ENCODE results near the gene MRTFA. TPM values are rescaled to one million over a fixed set of nuclear protein-coding genes. Genes with fewer than 3 reads are reported as not detected.

Gene MRTFA
- total RNA-seq, 2 donors from 2014 or later: 71.0 to 104 TPM

DNA sequence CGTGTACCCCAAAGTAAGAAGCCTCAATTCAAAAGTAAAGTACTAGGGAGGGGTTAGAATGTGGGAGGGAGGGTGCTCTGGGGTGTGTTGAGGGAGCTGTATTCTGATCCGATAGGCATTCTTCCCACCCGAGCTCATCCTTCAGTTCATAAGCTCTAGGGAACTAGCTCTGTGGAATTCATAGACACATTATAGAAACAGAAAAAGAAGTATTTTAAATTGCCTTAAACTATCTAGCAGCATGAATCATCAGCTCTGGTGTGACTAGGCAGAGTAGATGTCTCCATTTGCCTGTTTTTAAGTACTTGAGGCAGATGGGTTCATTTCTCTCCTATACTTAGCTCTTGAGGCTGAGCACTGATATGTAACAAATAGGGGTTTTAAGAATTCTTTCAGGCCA, 273.5 kb downstream of the MRTFA start:
- Histone ChIP-seq H3K4me3 (no peak overlapping the region), H3K4me1 (replicated peaks) (no peaks in the 10 kb centered on the region), H3K27me3 (replicated peaks; ENCODE audit: insufficient read depth) (no peaks in the 10 kb centered on the region), H3K36me3 (peaks cover 21 to 30% of the 10 kb centered on the region in 2 donors), H3K27ac (no peak overlapping the region), H3K9me3 (no peaks in the 10 kb centered on the region)
- TF ChIP-seq, protein P1, sequence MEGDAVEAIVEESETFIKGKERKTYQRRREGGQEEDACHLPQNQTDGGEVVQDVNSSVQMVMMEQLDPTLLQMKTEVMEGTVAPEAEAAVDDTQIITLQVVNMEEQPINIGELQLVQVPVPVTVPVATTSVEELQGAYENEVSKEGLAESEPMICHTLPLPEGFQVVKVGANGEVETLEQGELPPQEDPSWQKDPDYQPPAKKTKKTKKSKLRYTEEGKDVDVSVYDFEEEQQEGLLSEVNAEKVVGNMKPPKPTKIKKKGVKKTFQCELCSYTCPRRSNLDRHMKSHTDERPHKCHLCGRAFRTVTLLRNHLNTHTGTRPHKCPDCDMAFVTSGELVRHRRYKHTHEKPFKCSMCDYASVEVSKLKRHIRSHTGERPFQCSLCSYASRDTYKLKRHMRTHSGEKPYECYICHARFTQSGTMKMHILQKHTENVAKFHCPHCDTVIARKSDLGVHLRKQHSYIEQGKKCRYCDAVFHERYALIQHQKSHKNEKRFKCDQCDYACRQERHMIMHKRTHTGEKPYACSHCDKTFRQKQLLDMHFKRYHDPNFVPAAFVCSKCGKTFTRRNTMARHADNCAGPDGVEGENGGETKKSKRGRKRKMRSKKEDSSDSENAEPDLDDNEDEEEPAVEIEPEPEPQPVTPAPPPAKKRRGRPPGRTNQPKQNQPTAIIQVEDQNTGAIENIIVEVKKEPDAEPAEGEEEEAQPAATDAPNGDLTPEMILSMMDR (IDR thresholded peaks at IDR 0.05): no peak
- TF ChIP-seq POLR2A (IDR thresholded peaks at IDR 0.05) (no peak), POLR2AphosphoS5 (IDR thresholded peaks at IDR 0.05) (no peak)
- WGBS: 88% methylated on average over 3 of the region's 3 CpGs
- intact Hi-C loops (cut with DNase I): no loop called here
- DNase-seq (ENCODE audit: low spot score): no peak

DNA sequence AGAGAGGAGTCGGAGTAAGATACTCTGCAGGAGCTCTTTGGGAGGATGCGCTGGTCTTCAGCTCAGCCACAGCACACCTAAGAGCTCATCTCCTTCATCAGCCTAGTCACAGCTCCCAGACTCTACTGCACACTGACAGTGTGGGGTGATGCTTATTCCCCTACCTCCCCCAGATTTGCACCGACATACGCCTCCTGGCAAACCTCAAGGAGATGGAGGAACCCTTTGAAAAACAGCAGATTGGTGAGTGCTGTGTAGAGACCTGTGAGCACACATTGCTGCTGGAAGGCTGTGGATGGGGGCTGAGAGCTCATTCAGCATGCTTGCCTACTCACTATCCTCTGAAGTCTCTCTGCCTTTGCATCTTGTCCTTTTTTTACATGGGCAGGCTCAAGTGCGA, 275.4 kb downstream of the MRTFA start:
- DNase-seq (ENCODE audit: low spot score): no peak
- H3K27ac ChIP-seq: no peak overlapping the region
- 97% methylated on average over 5 of the region's 5 CpGs for WGBS
- H3K36me3 ChIP-seq: peaks cover 21 to 30% of the 10 kb centered on the region in 2 donors
- no peaks in the 10 kb centered on the region for H3K9me3 ChIP-seq
- H3K27me3 ChIP-seq (replicated peaks; ENCODE audit: insufficient read depth): no peaks in the 10 kb centered on the region
- no peak overlapping the region for H3K4me3 ChIP-seq
- TF ChIP-seq POLR2A (IDR thresholded peaks at IDR 0.05) (no peak), POLR2AphosphoS5 (IDR thresholded peaks at IDR 0.05) (no peak)
- TF ChIP-seq, protein P1 (IDR thresholded peaks at IDR 0.05): no peak
- no peaks in the 10 kb centered on the region for H3K4me1 ChIP-seq (replicated peaks)
- intact Hi-C loops (cut with DNase I): no loop called here

Other genes with a start within 250 kb of the MRTFA start
- gene MCHR1, start 42.8 kb upstream of the MRTFA start, total RNA-seq: under 1 TPM in 1 of 2 donors, not detected in 1; 0.45 TPM
- 10 to 100 TPM; 27.8 to 28.0 TPM for gene SLC25A17, start 182.6 kb upstream of the MRTFA start, total RNA-seq
- gene ST13, start 219.9 kb upstream of the MRTFA start, total RNA-seq: 100 to 1,000 TPM; 159 to 205 TPM
- gene XPNPEP3, start 220.4 kb upstream of the MRTFA start, total RNA-seq: 10 to 100 TPM; 10.5 to 19.2 TPM
- under 1 TPM in 1 of 2 donors, not detected in 1; 0.17 TPM for gene DNAJB7, start 225.4 kb upstream of the MRTFA start, total RNA-seq

All from prostate gland (tissue), 2 donors.